ENCODE measurements around the gene ATP10B.

DNA sequence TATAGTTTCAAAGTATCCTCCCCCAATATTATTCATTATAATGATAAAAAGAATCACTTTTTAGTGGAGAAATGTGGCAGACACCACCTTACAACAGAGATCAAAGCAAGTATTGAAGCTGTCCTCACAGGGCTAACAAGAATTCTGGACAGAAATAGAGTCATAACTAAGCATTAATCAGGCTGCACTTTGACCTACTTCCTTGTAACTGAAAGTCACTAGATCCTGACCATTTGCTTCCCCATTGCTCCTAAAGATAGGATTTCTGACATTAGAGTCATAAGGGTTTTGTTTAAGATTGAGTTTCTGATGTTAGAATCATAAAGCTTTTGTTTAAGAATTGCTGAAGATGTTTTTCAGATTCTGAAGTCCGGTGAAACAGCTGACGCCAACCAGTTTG, 159.7 kb downstream of the ATP10B start:
- TF ChIP-seq POLR2A (IDR thresholded peaks at IDR 0.05), result no peak
- TF ChIP-seq, protein P1, sequence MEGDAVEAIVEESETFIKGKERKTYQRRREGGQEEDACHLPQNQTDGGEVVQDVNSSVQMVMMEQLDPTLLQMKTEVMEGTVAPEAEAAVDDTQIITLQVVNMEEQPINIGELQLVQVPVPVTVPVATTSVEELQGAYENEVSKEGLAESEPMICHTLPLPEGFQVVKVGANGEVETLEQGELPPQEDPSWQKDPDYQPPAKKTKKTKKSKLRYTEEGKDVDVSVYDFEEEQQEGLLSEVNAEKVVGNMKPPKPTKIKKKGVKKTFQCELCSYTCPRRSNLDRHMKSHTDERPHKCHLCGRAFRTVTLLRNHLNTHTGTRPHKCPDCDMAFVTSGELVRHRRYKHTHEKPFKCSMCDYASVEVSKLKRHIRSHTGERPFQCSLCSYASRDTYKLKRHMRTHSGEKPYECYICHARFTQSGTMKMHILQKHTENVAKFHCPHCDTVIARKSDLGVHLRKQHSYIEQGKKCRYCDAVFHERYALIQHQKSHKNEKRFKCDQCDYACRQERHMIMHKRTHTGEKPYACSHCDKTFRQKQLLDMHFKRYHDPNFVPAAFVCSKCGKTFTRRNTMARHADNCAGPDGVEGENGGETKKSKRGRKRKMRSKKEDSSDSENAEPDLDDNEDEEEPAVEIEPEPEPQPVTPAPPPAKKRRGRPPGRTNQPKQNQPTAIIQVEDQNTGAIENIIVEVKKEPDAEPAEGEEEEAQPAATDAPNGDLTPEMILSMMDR (IDR thresholded peaks at IDR 0.05), result no peak
